ENCODE data around the gene CDH22.

The CDH22 gene

DNA sequence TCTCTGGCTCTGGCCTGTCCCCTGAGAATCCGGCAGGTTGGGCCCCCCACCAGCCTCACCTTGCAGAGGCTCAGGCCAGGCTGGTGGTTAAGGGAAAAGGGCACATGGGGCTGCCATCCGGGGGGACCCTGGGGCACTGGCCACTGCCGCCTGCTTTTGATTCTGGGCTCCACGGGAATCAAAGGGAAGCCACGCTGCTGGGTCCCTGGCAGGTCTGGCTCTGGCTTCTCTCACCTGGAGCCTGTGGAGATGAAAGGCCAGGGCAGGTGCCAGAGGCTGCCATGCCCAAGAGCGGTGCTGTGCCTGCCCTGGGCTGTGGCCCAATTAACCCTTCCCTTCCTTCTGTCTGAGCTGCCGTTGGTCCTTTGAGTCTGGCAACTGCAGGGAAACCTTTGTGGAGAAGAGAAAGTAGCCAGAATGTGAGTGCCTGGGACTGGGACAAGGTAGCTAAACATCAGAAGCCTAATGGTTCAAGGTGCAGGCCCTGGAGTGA, 9.4 kb upstream of the CDH22 start:
- no peak for DNase-seq

DNA sequence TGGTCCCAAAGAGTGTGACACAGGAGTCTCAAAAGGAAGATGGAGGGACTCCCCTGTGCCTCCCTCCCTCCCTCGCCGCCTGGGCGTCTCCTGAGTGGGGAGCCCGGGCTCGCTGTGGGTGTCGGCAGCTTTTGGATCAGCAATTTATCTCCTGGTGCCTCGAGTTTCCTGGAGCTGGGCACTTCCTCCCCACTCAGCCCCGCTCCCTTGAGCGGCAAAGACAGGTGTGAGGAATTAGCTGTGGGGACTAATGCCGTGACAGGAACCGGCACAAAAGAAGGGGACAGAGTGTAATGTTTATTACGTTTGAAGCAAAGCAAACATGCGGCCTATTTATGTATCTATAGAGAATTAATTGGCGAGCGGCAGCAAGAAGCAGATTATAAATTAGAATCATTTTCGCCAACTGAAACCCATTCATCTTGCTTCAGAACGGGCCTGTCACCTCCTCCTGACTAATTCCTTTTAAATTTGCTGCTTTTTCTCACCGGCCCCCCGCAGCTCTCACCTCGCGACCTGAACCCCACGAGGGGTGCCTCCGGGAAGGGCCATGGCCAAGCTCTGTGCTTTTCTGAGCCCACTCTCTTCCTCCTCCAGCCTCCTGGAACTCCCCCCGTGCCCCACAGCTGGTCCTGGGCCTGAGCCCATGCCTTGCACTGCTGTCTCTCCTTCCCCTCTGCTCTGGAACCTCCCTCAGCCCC, 8.8 kb upstream of the CDH22 start:
- no peak for DNase-seq

DNA sequence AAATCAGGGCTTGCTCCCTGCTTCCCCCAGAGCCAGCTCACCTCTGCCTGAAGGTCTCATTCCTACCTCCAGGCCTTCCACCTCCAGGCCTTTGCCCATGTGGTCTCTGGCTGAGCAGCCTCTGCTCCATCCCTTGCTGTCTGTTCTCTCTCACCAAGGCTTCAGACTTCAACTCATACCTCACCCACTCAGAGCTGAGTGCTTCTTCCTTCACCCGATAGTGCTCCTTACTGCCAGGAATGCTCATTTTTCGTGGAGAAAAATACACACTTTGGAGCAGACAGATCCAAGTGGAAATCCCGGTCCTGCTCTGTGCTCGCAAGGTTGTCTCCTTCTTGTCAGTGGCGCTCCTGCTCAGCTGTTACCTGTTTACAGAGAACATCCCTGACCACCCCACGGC, 7.0 kb upstream of the CDH22 start:
- DNase-seq: no peak

DNA sequence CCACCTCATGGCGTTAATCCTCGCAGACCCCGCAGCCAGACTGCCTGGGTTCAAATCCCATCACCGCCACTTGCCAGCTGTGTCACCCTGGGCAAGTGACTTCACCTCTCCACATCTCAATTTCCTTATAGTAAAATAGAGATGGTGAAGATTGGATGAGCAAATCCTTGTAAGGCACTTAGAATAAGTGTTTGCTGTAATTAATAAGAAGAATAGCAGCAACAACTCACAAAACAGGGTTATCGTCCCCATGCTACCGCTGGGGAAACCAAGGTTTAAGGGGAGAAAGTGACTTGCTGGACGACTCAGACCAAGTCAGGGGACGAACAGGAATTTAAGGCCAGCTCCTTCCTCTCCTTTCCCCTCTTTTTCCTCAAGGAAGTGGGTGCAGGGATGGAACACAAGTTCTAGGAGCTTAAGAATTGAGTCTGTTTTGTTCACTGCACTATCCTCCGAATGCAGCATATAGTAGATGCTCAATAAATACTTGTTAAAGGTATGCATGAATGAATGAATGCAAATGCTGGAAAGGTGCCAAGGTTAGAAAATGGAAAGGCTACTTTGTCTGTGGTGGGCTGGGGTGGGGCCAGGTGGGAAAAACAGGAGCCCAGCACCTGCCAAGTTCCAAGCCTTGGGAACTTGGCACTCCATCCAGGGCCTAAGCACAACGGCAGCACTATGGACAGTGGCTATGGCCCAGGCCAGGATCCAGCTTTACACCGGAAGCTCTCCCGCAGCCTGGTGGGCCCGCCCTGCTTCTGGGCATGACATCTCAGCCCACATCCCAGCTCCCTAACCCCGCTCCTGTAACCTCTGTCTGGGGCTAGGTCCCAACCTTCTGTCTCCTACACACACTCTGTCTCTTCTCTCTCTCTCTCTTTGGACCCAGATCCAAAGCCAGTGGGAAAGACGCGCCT, 4.9 kb upstream of the CDH22 start:
- DNase-seq: no peak

DNA sequence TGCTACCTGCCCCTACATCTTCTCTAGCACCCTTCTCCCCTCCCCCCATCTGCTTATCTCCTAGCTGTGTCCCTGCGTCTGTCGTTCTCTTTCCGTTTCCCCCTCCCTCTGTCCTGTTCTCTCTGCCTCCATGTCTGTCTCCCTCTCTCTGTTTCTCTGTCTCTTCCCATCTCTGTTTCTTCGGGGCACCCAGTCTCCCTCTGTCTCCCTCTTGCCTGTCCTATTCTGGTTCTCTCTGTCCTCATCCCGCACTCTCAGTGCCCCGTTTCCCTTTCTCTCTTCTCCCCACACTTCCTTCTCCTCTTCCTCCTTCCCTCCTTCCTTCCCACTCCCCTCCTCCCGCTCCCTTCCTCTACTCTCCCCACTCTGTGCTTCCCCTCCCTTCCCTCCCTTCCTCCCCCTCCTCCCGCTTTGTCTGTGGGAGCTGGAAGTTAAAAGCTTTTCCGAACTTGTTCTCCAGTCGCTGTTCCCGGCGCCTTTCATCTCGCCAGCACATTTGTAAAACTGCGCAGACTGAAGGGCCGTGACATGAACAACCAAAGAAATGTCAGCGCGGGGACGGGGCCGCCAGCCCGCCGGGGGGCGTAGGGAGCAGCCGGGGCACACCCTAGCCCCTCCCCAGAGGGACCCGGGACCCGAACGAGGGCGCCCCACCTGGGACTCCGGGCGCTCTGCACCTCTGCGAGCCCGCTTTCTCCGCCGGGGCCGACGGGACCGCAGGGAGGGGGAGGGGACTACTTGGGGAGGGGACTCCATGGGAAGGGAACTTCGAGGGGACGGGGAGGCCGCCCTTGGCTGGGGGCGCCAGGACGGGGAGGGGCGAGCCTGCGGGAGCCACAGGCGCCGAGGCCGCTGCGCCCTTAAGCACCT, 4.0 kb upstream of the CDH22 start:
- no peak for DNase-seq

DNA sequence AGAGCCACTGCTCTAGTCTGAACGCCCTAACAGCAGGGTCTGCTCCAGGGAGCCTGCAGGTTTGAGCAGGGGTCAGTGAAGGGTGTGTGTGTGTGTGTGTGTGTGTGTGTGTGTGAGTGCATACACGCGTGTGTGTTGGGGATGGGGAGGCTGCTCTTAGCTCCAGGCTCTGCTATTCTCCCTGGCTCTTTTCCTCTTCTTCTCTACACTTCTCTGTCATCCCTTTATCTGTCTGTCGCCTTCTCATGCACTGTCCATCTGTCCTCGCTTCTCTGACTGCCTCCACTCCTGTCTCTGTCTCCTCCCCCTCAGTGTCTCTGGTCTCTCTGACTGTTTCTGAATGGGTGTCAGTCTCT, 3.4 kb upstream of the CDH22 start:
- no peak for DNase-seq

DNA sequence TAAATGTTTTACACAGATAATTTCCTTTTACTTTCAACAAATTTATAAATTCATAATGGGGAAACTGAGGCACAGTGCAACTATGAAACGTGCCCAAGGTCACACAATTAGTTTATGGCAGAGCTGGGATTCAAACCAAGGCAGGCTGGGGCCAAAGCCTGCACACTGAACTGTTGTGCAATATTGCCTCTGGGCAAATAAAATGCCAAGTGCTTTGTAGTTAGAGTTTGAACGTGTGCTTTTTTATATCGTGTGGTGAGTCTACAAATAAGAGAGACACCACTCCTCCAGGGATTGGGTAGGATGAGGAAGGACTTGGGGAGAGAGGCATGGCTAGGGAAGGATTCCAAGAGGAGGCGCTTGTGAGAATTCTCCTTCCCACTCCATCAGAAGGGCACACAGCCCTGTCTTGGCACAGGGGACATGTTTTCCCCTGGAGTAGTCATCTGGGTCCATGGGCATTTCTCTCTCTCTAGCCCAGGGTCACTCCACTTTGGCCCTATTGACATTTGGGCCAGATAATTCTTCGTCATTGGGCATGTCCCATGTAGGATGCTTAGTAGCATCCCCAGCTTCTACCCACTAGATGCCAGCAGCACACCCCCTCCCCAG, 2.8 kb upstream of the CDH22 start:
- no peak for DNase-seq

DNA sequence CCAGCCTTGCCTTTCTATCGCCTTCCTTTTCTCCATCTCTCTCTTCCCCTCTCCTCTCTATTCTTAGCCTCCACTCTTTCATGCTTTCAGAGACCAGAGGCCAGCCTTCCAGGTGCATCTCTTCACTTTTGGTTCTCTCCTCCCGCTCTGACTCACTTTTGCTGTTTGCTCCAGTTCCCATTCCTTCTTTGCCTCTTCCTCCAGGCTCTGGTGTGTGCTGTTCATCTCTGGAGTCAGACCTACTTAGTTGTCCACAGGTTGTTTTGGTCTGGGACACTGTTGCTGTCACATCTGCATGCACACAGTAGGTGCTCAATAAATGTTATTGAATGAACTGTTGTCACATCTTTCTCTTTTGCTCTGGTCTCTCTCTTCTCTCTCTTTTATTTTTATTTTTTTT, 1.6 kb upstream of the CDH22 start:
- no peak for DNase-seq

DNA sequence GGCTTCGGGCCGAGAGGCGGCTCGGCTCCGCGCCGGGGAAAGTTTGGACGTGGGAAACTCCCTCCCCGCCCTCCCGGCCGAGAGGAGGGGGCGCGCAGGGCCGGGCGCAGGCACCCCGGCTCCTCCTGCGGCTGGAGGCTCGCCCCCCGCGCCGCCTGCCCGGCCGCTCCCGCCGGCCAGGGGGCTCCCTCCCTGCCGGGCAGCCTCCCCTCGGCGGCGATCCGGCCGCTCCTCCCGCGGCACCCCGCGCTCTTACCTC, 370 bp downstream of the CDH22 start:
- DNase-seq: no peak

DNA sequence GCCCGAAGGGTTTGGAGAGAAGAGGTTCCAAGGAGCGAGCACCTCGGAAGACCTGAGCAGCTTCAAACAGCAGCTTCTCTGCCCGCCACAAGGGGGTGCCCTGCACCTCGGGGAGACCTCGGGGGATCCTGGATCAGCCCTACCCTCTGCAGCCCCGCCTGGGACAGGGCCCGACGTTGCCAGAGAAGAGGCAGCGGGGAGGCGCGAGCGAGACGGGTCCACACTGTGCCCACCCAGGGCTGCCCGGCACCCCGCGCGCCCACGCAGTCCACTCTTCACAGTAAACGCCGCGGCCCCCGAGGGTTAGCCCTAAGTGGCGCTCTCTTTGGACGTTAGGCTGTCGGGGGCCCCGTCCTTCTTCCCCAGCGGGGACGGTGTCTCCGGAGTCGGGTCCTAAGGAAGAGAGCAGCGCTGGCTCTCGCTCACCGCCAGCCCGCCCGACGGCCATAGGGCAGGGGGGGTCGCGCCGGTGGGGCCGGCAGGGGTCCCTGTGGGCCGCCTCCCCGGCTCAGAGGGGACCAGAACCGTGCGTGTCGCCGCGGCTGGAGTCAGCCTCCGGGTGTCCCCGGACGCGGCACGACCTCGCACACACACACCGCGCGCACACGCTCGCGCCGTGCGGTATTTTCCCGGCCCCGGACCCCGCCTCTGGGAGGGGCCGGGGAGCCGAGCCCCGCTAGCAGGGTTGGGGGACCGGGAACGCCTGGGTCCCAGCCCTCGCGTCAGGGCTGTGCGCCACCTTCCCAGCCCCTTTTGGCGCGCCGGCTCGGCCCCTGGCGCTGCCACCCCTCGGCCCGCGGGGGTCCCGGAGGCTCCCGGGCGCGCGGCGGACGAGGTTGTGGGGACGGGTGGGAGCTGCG, 929 bp downstream of the CDH22 start:
- DNase-seq: peak; percentile 80

DNA sequence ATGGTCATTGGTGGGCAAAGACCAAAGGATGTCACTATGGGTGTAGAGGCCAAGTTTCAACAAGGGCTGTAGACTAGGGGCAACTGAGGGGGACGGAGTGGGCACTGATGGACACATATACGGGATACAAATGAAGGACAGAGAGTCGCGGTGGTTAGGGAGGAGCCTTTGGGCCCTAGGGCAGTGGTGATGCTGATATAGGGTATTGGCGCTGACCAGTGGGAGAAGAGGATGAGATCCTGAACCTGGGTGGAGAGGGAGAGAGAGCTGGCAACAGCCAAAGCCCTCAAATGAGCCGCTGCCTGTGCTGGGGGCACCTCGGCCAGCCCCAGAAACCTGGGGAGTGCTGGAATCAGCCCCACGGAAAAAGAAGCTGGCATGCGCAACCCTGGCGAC, 1.6 kb downstream of the CDH22 start:
- no peak for DNase-seq

DNA sequence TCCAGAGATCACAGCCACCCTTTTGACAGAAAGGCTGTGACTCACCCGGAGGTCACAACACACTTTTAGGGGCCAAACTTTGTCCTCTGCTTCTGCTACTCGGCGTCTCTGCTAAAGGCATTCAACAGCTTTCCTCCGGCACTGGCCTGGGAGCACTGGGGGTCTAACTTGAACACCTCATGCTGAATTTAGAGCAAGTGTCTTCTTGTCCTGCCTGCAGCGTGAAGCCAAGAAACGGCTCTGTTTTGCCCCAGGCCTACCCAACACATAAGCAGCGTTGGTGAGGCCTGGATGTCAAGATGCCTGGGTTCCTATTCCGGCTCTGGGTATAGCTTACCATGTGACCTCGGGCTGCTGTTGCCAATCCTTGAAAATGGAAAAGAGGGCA, 2.3 kb downstream of the CDH22 start:
- no peak for DNase-seq

DNA sequence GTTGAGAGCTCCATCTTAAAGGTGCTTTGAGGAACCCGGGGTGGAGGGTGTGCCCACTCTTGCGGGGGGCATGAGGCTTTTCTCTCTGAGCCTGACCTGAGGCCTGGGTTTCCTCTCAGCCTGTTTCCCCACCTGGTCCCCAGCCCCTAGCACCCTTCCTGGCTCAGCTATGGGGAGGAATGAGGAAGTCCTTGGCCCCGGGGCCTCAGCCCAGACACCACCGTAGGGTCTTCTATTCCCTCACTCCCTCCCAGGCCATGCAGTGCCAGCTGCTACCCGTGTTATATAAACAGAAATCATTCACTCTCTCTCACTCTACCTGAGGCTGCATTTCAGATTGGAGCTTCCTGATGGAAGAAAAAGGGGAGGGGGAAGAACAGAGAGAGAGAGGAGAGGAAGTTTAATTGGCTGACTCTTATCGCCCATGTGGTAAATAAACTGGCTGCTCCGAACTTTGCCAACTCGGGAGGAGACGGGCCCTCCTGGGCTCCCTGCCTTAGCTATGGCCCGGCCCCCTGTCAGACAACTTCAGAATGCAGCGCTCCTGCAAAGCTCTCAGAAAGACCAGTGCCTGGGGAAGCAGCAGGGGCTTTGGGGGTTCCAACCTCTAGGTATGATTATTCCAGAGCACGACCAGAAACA, 2.8 kb downstream of the CDH22 start:
- DNase-seq: no peak

DNA sequence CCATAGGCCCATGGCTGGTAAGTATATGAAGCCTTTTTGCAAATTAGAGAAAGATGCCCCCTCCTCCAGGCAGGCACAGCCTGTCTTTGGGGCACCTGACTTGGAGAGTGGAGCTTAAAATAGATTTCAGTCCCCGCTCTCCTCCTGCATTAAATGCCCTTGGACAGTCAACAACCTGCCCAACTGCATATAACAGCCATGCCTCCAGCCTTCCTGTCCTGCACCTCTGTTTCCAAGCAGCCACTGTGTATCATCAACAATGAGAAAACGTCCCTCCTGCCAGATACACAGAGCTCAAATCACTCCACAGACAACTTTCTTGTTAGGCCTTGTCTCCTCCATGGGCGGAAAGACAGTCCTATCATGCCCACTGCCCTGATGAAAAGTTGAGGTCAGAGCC, 3.4 kb downstream of the CDH22 start:
- DNase-seq: no peak

DNA sequence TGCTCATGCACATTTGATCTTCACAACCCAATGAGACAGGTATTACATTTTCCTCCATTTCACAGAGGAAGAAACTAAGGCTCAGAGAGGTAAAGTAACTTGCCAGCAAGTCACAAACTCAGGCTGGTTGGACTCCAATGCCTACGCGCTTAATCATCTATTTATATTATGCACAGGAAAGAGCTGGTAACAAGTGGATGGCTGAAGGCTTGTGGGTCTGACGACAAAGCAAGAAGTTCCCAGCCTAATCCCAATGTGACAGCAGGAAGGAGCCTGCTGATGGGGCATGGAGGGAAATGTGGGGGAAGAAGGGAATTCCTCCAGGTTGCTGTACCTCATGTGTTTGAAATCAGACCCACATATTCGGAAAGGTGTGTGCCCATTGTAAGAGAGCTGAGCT, 3.9 kb downstream of the CDH22 start:
- no peak for DNase-seq

DNA sequence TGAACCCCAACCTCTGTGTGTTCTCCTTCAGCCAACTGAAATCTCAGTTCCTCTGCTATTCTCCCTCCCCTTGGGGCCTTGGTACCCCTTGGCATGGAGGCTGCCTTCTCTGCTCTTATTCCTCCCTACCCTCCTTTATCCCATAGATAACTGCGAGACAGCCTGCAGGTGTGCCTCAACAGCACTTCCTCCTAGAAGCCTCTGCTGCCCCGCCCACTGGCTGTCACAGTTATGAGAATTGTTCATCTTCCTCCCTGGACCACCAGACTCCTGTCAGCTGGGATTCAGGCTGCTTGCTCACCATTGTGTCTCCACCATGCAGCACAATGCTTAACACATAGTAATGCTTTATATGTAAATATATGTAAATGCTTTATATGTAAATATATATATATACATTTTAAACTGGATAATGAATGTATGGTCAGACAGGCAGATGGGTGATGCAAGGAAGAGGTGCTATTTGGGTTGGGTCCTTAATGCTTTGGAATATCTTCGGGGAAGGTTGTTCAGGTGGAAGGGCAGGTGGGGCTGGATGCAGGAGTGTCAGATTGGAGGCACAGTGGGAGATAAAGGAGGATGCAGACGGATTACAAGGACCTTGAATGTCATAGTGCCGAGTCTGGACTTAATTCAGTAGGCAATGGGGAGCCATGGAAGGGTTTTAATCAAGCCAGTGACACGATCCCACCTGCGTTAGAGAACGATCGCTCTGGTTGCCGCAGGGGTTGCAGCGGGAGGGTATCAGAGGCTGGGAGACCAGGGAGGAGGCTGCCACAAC, 4.9 kb downstream of the CDH22 start:
- DNase-seq: no peak

DNA sequence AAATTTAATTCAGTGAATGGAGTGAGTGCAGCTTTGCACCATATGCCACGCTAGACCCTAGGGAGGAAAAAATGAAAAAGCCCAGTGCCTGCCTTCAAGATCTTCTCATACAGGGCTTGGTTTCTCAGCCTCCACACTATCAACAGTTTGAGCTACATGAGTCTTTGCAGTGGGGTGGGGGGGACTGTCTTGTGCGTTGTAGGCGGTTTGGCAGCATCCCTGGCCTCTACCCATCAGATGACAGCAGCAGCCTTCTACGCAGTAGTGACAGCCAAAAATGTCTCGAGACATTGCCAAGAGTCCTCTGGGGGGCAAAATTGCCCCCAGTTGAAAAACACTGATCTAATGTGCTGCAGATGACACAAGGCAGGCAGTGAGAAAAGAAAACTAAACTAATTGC, 6.2 kb downstream of the CDH22 start:
- no peak for DNase-seq

DNA sequence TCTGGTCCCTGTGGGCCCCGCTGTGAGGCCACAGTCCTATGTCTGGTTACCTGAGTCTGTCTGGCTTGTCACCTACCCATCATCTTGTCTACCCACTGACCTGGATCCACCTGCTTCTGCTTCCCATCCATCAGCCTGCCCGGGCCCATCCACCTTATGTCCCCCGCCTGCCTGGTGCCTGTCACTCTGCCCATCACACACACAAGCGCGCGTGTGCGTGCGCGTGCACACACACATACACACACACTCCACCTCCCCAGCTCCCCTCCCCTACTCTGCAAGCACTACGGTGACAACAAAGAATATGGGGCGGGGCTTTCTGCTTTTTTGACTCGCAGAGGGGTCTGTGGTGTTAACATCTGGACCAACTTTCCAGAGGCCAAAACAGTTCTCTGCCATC, 8.0 kb downstream of the CDH22 start:
- DNase-seq: no peak

DNA sequence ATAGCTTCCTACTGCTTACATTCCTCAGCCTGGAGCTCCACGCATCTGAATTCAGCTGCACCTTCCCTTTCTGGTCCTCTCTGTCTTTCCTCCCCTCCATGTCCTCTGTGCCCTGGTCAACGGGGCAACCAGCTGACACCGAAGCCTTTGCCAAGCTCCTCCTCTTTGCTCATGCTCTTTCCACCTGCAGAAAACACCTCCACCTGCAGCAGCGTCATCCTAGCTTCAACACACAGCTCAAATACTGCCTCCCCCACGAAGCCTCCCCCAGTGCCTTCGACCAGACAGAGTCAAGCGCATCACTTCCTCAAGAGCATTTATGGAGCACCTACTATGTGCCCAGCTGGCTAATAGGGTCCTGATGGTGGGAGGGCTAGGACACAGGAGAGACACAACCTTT, 9.2 kb downstream of the CDH22 start:
- DNase-seq: no peak

DNA sequence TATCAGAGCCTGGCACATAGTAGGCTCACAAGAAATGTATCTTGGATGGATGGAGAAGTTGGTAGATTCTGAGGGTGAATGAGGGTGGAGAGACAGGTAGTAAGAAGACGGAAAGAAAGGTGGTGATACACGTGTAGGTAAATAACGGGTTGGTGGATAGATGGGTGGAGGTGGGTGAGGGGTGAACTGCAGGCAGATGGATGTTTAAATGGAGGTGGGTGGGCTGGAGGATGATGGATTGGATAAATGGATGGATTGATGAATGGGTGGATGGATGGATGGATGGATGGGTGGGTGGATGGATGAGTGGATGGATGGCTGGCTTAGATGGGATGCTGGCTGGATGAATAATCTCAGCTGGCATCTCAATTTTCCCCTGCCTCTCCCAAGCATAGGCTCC, 9.9 kb downstream of the CDH22 start:
- no peak for DNase-seq
